ENCODE measurements around the gene CCDC13.
"Not testable (repeated sequence)": the region's sequence is repeated elsewhere in the genome, so short reads cannot be mapped to it uniquely, and the experiment has no call there.

Gene CCDC13, protein sequence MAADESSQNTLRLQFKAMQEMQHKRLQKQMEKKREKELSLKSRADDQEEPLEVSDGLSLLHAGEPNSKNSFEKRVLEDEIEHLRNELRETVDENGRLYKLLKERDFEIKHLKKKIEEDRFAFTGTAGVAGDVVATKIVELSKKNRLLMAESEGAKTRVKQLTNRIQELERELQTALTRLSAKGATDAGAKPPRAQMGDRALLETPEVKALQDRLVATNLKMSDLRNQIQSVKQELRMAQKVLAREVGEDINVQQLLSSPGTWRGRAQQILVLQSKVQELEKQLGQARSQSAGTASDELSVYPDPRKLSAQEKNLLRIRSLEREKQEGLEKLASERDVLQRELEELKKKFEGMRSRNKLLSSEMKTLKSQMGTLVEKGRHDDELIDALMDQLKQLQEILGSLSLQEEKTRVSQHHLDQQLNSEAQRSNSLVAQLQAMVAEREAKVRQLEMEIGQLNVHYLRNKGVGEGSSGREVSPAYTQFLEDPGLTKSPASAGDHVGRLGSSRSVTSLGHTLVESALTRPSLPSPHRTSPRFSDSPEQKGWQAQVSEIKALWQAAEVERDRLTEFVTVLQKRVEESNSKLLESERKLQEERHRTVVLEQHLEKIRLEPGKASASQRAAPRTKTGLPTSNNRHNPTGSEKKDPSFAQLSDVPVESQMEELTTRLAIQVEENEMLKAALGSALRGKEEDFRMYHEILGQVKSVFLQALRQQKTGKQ

DNA sequence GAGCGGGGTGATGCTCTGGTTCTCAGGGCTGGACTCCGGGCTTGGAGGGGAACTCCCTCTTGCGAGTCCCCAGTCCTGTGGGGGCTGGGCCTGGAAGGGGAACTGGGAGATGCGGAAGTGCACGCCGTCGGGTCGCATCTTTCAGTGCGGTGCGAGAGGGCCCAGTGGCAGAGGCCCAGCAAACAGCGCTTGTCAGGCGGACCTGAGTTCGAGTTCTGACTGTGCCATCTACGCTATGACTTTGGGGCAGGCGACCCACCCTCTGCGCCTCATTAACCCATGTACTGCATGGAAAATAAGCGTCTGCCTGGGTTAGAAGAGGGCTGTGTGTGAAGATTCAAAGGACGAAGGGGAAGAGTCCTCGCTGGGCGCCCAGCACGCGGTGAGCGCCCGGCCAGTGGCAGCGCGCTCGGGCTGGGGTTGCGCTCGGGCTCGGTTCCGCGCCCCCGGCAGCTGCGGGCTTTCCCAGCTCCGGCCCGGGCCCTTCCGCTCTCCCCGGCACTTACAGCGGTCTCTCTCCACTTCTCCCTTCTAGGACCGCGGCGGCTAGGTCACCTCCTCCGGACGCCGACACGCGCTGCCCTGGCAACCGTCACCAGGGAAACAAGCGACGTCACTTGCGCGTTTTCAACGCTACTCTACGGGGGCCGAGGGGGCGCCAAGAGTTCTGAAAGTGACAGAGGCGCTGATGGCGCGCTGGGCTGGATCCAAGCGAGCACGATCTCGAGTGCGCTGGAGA lies at the start of gene CCDC13:
TSS of gene CCDC13 (minus strand) at position 584 of the 739 bp plus-strand sequence. CDS start 14,908 bp downstream, outside the sequence.
- peak; percentile 55 to 72 (median 62) for DNase-seq

DNA sequence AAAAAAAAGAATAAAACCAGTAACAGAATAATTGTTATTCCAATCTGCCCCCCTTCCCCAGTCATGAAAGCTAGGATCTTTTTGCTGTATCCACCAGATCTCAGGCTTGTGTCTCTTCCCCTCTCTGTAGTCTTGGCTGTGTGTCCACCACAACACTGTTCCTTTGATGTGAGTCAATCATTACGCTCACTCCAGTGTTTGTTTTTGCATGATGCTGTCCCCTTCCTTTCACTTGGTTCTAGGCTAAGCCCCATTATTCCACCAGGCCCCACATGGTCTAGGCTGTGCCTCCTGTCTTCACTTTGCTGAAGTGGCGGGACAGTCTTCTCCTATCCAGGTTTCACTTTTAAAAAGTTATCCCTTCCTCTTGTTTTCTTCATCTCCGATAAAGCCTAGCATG lies 49.8 kb upstream of the CCDC13 start:
- no peak for DNase-seq

DNA sequence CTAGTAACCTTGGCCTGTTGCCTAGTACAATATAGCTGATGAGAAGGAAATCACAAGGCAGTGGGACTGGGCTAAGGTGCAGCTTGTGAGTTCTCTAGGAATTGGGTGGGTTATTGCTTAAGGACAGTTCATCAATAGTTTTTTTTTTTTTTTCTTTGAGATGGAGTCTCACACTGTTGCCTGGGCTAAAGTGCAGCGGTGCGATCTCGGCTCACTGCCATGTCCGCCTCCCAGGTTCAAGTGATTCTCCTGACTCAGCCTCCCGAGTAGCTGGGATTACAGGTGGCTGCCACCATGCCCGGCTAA lies 47.6 kb upstream of the CCDC13 start:
- no peak for DNase-seq

- DNase-seq, result no peak
Observed at GRCh38 chr3:42819351-42819965, 46.4 kb upstream of the CCDC13 start.

GRCh38 chr3:42815826-42816225 lies 42.8 kb upstream of the CCDC13 start:
- DNase-seq, result no peak

- no peak for DNase-seq
Observed at GRCh38 chr3:42814914-42815507, 42.0 kb upstream of the CCDC13 start.

GRCh38 chr3:42814246-42814645 lies 41.2 kb upstream of the CCDC13 start:
- no peak for DNase-seq

- DNase-seq, result not testable (repeated sequence)
Observed at GRCh38 chr3:42811118-42811883, 38.2 kb upstream of the CCDC13 start.

DNA sequence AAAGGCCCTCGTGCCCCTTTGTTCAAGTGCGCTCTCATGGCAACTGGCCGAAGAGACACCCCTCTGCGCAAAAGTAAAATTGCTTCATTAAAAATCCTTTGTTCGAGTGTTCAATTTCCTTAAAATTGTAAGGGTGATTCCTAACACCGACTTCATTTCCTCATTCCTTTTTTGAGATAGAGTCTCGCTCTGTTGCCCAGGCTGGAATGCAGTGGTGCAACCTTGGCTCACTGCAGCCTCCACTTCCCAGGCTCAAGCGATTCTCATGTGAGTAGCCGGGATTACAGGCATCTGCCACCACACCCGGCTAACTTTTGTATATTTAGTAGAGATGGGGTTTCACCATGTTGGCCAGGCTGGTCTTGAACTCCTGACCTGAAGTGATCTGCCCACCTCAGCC lies 37.7 kb upstream of the CCDC13 start:
- DNase-seq, result not testable (repeated sequence)

- DNase-seq, result no peak
Observed at GRCh38 chr3:42809202-42809601, 36.1 kb upstream of the CCDC13 start, which contains the start of gene ACKR2. Gene ACKR2, plus strand, starts transcription at chr3:42809445. Its CDS starts 55,058 bp downstream, at chr3:42864503.

DNA sequence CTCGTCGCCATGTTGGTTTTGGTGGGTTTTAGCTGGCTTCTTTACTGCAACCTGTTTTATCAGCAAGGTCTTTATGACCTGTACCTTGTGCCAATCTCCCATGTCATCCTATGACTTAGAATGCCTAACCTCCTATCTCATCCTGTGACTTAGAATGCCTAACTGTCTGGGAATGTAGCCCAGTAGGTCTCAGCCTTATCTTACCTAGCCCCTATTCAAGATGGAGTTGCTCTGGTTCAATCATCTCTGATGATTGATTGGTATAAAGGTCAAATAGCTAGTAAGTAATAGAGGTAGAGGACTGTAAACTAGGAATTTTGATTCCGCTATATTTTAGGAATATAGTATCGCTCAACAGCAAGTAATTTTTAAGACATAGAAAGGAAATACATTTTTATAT lies 34.9 kb upstream of the CCDC13 start:
- DNase-seq, result no peak

- DNase-seq, result no peak
Observed at GRCh38 chr3:42805141-42805821, 32.2 kb upstream of the CCDC13 start.

DNA sequence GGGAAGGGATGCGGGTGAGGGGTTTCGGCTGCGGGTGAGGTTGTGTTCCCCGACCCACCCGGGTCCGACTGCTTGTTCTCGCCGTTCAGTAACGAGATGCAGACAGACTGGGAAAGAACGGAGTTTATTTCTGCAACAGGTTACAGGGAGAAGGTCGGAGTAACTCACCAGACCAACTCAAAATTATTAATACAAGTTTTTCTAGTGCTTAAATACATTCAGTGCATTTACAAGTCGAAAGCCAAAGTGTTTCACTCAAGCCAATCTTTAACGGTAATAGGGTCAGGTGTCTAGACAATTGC lies 31.7 kb upstream of the CCDC13 start:
- DNase-seq, result no peak

- DNase-seq, result peak; percentile 76 to 87 (median 80)
Observed at GRCh38 chr3:42804106-42804830, 31.2 kb upstream of the CCDC13 start, which contains the start of gene HIGD1A. Gene HIGD1A, minus strand, starts transcription at chr3:42804490. Its CDS starts 10,237 bp downstream, at chr3:42794253.

DNA sequence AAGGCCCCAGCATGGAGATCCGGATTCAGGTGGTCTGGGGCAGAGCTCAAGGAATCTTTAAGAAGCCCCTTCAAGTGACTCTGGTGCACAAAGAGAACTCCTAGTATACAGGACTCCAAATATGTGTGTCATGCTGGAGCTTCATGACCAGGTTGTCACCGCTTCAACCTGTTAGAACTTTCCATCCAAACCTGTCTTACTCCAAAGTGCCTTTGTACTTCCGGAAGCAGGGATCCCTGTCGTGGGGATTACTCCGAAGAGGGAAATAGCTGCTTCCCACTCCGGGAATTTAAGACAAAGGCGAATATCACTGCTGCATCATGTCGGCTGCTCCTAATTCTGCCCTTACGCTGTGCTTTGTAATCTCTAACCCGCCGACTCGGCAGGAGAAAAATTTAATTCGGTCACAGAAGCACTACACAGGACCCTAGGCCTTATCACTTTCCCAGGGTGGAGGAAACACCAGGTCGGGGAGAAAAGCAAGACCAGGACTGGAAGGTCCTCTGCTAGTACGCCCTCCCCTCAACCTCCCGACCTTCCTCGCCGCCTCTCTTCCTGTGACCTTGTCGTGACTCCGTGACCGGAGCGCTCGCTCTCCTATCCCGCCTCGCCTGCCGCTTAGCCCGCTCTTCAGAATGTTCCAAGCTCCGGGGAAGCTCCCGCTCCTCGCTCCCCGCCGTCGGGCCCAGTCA lies 30.5 kb upstream of the CCDC13 start:
- no peak for DNase-seq

DNA sequence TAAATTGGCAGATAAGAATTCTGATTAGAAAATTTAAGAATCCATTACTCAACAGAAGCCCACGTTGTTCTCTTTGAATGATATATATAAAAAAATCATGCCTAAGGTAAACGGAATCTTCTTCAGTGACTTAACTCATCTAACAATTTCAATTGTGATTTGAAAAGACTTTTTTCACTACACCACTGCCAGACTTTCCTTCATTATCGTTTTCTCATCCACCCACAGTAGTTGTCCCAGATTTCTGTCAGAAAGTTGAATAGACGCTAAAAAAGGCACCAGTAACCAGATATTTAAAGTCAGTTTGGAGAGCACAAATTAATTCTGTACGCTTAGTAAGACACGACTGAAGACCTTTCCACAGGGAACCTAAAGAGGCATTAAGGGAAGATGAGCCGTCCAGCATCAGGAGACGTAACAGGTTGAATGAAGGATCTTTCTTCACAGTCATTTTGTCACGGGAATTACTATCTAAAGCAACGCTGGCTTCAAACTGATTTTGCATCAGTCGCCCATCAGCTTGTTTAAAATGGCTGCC lies 29.9 kb upstream of the CCDC13 start:
- DNase-seq, result no peak

GRCh38 chr3:42801784-42802183 lies 28.7 kb upstream of the CCDC13 start:
- no peak for DNase-seq

- DNase-seq, result no peak
Observed at GRCh38 chr3:42801048-42801620, 28.1 kb upstream of the CCDC13 start.

GRCh38 chr3:42800251-42800650 lies 27.2 kb upstream of the CCDC13 start:
- no peak for DNase-seq
